AG09309 (cell line): ENCODE measurements around the gene PTMA.

Experiments
- DNase-seq: peaks from one replicate; pipeline ENCODE4 v3.0.0-alpha.2; 2010; ENCODE audit warnings: low read depth
- H3K4me3 ChIP-seq: 2 replicates; pipeline ENCODE4 v1.5.1; 2011; ENCODE audit warnings: mild to moderate bottlenecking, low read depth, low read length, moderate library complexity; ENCODE audit not compliant: control insufficient read depth
- CTCF ChIP-seq: IDR thresholded peaks from 2 replicates; pipeline ENCODE4 v1.5.1; 2011; ENCODE audit warnings: mild to moderate bottlenecking, low read depth, low read length, inconsistent platforms; ENCODE audit not compliant: insufficient read depth, control insufficient read depth; ENCODE audit errors: missing control alignments

The PTMA gene

DNA sequence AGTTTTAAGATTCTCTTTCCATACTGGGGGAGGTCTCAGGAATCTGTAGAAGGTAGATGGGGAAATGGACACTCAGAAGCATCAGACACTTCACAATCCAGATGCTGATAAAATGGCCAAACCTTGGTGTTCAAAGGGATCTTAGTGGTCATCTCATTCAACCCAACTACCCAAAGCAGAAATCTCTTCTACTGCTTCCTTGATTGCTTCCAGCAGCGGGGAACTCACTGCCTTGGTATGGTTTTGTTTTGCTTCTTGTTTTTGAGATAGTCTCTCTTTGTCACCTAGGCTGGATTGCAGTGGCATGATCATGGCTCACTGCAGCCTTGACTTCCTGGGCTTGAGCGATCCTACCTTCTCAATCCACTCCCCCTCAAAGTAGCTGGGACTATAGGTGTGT lies 39.3 kb upstream of the PTMA start:
- TF ChIP-seq CTCF, result no peak
- no peak for DNase-seq
- no peak overlapping the region for H3K4me3 ChIP-seq

DNA sequence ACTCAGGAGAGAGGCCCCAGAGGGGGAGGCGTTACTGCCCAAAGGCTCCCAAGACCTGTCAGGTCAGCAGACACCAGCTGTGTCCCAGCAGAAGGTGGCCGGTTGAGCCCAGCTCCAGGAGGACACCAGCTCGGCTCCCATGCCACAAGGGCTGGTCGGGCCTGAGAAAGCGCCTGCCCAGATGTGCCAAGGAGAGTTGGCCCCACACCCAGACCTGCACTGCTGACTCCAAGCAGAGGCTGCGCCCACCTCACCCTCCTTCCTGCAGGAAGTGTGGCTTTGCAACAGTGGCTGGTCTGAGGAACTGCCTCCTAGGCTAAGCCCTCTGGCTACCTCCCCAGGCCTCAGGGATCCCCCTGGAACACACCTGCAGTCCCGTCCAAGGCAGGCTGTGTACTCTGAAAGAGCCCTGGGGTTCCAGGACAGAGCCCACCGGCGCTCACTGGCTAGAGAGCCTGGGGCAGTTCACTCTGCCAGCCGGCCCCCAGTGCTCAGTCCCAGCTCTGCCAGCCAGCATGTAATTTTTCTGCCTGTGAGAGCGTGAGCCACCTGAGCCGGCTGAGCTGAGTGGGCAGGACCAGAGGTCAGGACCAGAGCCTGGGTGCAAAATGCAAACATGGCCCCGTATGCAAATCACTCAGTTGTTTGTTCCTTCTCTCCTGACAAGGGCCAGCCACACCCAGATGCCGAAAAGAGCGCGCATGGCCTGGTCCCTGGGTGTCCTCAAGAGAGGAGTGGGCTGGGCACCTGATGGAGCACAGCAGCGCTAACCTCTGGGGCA lies 36.9 kb upstream of the PTMA start:
- no peak for DNase-seq
- no peak for TF ChIP-seq CTCF
- H3K4me3 ChIP-seq, result no peak overlapping the region

DNA sequence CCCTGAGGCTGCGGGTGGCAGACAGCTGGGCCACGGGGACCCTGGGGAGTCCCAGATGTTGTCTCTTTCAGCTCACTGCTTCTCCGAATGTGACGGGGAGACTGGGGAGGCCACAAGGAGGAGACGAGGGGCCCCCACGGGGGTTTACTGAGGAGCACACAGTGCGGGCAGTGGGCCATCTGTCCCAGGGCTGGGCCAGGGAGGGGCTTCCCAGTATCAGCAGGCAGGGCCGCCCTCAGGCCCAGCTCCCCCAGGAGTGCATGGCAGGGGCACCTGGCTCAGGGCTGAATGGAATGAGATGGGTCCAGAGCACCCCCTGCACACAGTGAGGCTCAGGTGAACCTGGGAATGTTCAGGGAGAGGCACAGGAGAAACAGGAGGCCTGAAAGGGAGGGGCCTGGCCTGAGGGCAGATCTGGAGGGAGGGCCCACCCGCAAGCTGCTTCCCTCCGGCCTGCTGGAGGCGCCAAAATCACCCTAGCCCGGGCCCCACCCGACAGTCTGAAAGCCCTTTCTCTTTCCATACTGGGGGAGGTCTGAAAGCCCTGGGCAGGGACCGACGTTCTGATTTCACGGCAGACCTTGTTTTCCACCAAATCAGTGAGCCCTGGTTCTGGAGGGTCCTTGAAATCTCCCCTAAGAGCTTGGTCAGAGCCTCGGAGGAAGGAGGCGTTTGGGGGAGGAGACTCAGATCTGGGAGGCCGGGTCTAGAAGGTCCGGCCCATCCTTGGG lies 35.5 kb upstream of the PTMA start:
- H3K4me3 ChIP-seq, result no peak overlapping the region
- no peak for DNase-seq
- TF ChIP-seq CTCF, result peak; percentile 18

- no peak overlapping the region for H3K4me3 ChIP-seq
- TF ChIP-seq CTCF, result no peak
- no peak for DNase-seq
These were observed 35.0 kb upstream of the PTMA start for GRCh38 chr2:231673348-231673770.

DNA sequence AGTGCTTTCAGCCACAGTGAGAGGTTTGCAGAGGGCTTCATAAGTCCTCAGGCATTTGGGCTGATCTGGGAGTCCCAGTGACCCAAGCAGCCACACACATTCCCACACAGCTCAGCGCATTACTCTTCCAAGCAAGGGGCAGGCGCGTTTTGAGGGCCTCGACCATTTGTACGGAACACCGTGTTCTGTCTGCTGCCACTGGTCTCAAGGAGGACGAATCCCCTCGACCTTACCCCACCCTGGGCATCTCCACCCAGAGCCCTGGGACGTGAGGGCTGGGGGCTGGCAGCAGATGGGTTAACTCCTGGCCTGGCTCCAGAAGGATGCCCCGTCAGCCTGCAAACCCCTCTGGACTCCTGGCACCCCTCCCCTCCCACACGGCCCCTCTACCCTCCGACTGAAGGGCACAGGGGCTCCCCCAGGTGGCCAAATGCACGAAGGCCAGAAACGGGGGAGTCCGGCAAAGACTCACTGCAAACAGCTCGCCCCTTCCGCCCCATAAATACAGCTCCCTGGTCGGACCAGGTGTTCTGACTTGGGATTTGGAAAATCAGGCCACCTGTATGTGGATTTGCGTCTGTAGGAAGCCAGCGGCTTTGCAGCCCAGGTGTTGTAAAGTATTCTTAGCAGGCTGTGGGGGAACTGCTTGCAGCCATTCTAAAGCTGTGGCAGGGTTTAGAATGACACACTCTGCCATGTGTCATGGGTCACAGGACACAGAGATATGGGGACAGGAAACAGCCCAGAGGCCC lies 33.6 kb upstream of the PTMA start:
- peak; percentile 92 for TF ChIP-seq CTCF
- H3K4me3 ChIP-seq, result no peak overlapping the region
- DNase-seq, result no peak

GRCh38 chr2:231676243-231676642 lies 32.1 kb upstream of the PTMA start:
- TF ChIP-seq CTCF, result no peak
- no peak for DNase-seq
- H3K4me3 ChIP-seq, result no peak overlapping the region
